Testis (tissue), 3 donors: ENCODE data around the gene EIF1. TPM values are rescaled to one million over a fixed set of nuclear protein-coding genes. Genes with fewer than 3 reads are reported as not detected.

Experiments used
- DNase-seq: peaks from one replicate; pipeline ENCODE4 v3.0.0-alpha.2; 2019
- H3K27ac ChIP-seq, 2 donors: fragments of 200-600 bp; sonication (generic); one replicate each; pipeline ENCODE4 v1.5.1; 2019
- H3K27me3 ChIP-seq: fragments of 200-600 bp; sonication (generic); one replicate; pipeline ENCODE4 v1.5.1; 2019
- H3K36me3 ChIP-seq: fragments of 200-600 bp; sonication (generic); one replicate; pipeline ENCODE4 v1.5.1; 2017; ENCODE audit warnings: low read depth; ENCODE audit errors: missing control alignments
- H3K4me1 ChIP-seq: fragments of 200-600 bp; sonication (generic); one replicate; pipeline ENCODE4 v1.5.1; 2019
- H3K4me3 ChIP-seq, 2 donors: fragments of 200-600 bp; sonication (generic); one replicate each; pipeline ENCODE4 v1.5.1; 2017 to 2019
- H3K9me3 ChIP-seq: fragments of 200-600 bp; sonication (generic); one replicate; pipeline ENCODE4 v1.5.1; 2017
- POLR2A ChIP-seq: fragments of 450-650 bp; IDR thresholded peaks from one replicate; pipeline ENCODE4 v1.6.1; 2017; ENCODE audit warnings: antibody characterized with exemption, mild to moderate bottlenecking, moderate library complexity
- WGBS, 2 donors: methylation state at CpG; one replicate each; pipeline ENCODE4 v1.1.5; 2018; 5-methylcytosine and 5-hydroxymethylcytosine counted together
- intact Hi-C: fragments of 100-400 bp; cut with DNase I; formaldehyde crosslinking; loops from one replicate; pipeline ENCODE4 v1.15.1; 2023; ENCODE audit warnings: low total_unique reads
- polyA plus RNA-seq: library from polyadenylated mRNA; stranded (reverse); fragments of 350-450 nt; fragmentation: Illumina TruSeq; extraction: RNeasy Lipid Tissue Mini Kit (QIAGEN cat#74804); gene quantifications from one replicate; pipeline ENCODE4 v1.2.3, GENCODE V29; 2014; ENCODE audit warnings: low read depth, low replicate concordance; ENCODE audit not compliant: insufficient read depth
- total RNA-seq, 2 donors: library from RNA; depleted of rRNA; stranded (reverse); fragments of >200 nt; gene quantifications; one replicate each; pipeline ENCODE4 v1.2.3, GENCODE V29; 2016
- TF ChIP-seq, protein P1 (sequence below), 3 experiments: fragments of 450-650 bp in 2 of 3; fragments of 200-600 bp in 1 of 3; sonication (generic) in 1 of 3; IDR thresholded peaks; one replicate each; pipeline ENCODE4 v1.5.1; 2016 to 2019; ENCODE audit warnings: antibody characterized with exemption in 3 of 3, mild to moderate bottlenecking in 2 of 3, moderate library complexity in 1 of 3

EIF1 gene
- total and polyA plus RNA-seq, 3 donors from 2014 or later = 274 to 1,078 (median 338) TPM

- Histone ChIP-seq H3K27ac (peak overlapping the region in 1 of 2 donors; percentile 21), H3K9me3 (no peaks in the 10 kb centered on the region), H3K4me3 (no peak overlapping the region), H3K36me3 (no peaks in the 10 kb centered on the region), H3K4me1 (peaks cover 35% of the 10 kb centered on the region), H3K27me3 (no peaks in the 10 kb centered on the region)
- TF ChIP-seq, protein P1, sequence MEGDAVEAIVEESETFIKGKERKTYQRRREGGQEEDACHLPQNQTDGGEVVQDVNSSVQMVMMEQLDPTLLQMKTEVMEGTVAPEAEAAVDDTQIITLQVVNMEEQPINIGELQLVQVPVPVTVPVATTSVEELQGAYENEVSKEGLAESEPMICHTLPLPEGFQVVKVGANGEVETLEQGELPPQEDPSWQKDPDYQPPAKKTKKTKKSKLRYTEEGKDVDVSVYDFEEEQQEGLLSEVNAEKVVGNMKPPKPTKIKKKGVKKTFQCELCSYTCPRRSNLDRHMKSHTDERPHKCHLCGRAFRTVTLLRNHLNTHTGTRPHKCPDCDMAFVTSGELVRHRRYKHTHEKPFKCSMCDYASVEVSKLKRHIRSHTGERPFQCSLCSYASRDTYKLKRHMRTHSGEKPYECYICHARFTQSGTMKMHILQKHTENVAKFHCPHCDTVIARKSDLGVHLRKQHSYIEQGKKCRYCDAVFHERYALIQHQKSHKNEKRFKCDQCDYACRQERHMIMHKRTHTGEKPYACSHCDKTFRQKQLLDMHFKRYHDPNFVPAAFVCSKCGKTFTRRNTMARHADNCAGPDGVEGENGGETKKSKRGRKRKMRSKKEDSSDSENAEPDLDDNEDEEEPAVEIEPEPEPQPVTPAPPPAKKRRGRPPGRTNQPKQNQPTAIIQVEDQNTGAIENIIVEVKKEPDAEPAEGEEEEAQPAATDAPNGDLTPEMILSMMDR (IDR thresholded peaks at IDR 0.05) = no peak
- TF ChIP-seq POLR2A = no peak
- DNase-seq = no peak
- 85 to 89% methylated on average over 5 of the region's 5 CpGs for WGBS, 2 donors
- intact Hi-C loops = no loop called here
Observed at GRCh38 chr17:41653421-41653820, 35.3 kb upstream of the EIF1 start.

DNA sequence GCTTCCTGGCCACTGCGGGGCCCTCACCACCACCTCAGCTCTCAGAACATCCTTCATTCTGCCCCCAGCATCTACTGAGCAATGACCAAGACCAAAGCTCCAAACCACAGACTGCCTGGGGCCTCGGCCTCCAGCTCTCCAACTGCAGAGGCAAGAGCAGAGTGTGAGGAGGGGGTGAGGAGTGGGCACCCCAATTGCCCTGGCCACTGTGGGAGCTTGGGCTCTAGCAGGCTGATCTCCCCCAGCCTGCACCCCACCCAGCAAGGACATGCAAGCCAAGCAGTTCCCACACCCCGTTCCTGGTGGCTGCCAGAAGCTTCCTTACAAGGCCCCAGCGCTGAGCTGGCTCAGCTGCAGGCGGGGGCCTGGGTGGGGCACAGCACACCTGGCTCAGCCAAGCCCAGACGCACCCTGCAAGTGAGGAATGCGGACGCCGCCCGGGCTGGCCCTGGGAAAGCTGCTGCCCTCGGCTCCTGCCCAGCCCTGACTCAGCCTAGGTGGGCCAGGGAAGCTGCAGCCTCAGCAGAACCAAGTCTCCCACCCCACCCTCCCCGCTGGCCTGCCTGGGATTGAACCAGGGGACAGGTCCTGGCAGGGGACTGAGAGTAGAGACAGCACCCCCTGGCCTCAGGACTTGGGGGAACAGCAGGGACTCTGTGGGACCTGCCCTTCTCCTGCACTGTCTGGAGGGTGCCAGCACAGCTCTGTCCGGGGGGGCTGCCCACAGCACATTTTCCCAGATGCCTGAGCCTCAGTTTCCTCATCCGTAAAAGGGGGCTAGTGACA is 34.6 kb upstream of the EIF1 start:
- H3K4me1 ChIP-seq = peaks cover 31% of the 10 kb centered on the region
- intact Hi-C loops = no loop called here
- H3K9me3 ChIP-seq = no peaks in the 10 kb centered on the region
- H3K27ac ChIP-seq = peak overlapping the region; percentile 21 to 70
- DNase-seq = no peak
- TF ChIP-seq, protein P1 (IDR thresholded peaks at IDR 0.05) = no peak
- no peak for TF ChIP-seq POLR2A
- 77 to 83% methylated on average over 1 to 14 of the region's 14 CpGs for WGBS, 2 donors
- H3K4me3 ChIP-seq = no peak overlapping the region
- H3K36me3 ChIP-seq = no peaks in the 10 kb centered on the region
- H3K27me3 ChIP-seq = no peaks in the 10 kb centered on the region

- no peaks in the 10 kb centered on the region for H3K36me3 ChIP-seq
- DNase-seq = no peak
- H3K27ac ChIP-seq = peak overlapping the region; percentile 21 to 70
- no peaks in the 10 kb centered on the region for H3K9me3 ChIP-seq
- TF ChIP-seq POLR2A = no peak
- H3K4me3 ChIP-seq = no peak overlapping the region
- H3K27me3 ChIP-seq = no peaks in the 10 kb centered on the region
- intact Hi-C loops = no loop called here
- H3K4me1 ChIP-seq = peaks cover 31% of the 10 kb centered on the region
- 69 to 70% methylated on average over 19 to 24 of the region's 24 CpGs for WGBS, 2 donors
Observed at GRCh38 chr17:41654678-41655607, 33.7 kb upstream of the EIF1 start.

GRCh38 chr17:41655611-41656111 is 33.0 kb upstream of the EIF1 start:
- Histone ChIP-seq H3K9me3 (no peaks in the 10 kb centered on the region), H3K4me3 (no peak overlapping the region), H3K36me3 (no peaks in the 10 kb centered on the region), H3K4me1 (peaks cover 31% of the 10 kb centered on the region), H3K27me3 (no peaks in the 10 kb centered on the region), H3K27ac (peak overlapping the region; percentile 21 to 70)
- peak; percentile 71 for DNase-seq
- TF ChIP-seq, protein P1 (IDR thresholded peaks at IDR 0.05) = no peak
- TF ChIP-seq POLR2A = no peak
- WGBS, 2 donors = 34 to 38% methylated on average over 12 to 14 of the region's 18 CpGs
- intact Hi-C loops = no loop called here
